Measurements from ENCODE around the gene MRPL14.

MRPL14 gene

GRCh38 chr6:44158770-44159228 lies 31.5 kb upstream of the MRPL14 start, which contains the start of gene CAPN11:
TSS of gene CAPN11 (plus strand) at chr6:44158820. CDS start at chr6:44158849, 29 bp downstream.
- no peak for DNase-seq (ENCODE audit: low spot score)
- CTCF ChIA-PET, result no interaction called here
- TF ChIP-seq CTCF (conservative IDR thresholded peaks at IDR 0.05; ENCODE audit: low read depth), result no peak
- no peak within 1 kb of the TSS for H3K27ac ChIP-seq
- POLR2A ChIA-PET (ENCODE audit: low non-redundant PET), result no interaction called here

- DNase-seq (ENCODE audit: low spot score), result no peak
- peak overlapping the region; percentile 34; the same call in 1 of the 2 replicates for H3K27ac ChIP-seq
- TF ChIP-seq CTCF (conservative IDR thresholded peaks at IDR 0.05; ENCODE audit: low read depth), result no peak
- CTCF ChIA-PET, result no interaction called here
- POLR2A ChIA-PET (ENCODE audit: low non-redundant PET), result no interaction called here
These were observed 29.9 kb upstream of the MRPL14 start for GRCh38 chr6:44157152-44157521.

GRCh38 chr6:44156494-44157151 lies 29.4 kb upstream of the MRPL14 start:
- CTCF ChIA-PET, result interaction anchor here (0.6 kb wide), 1 partner anchor 384 kb away, joined by 4 read pairs; no protein-coding TSS in a partner anchor
- TF ChIP-seq CTCF (conservative IDR thresholded peaks at IDR 0.05; ENCODE audit: low read depth), result no peak
- H3K27ac ChIP-seq, result peak overlapping the region; percentile 34; the same call in 1 of the 2 replicates
- DNase-seq (ENCODE audit: low spot score), result no peak
- POLR2A ChIA-PET (ENCODE audit: low non-redundant PET), result no interaction called here

- TF ChIP-seq CTCF (conservative IDR thresholded peaks at IDR 0.05; ENCODE audit: low read depth), result no peak
- H3K27ac ChIP-seq, result peak overlapping the region; percentile 15; the same call in 1 of the 2 replicates
- POLR2A ChIA-PET (ENCODE audit: low non-redundant PET), result no interaction called here
- CTCF ChIA-PET, result interaction anchor here (0.7 to 0.9 kb wide), 4 partner anchors 19 to 1574 kb away, joined by 3 read pairs; no protein-coding TSS in a partner anchor
- DNase-seq (ENCODE audit: low spot score), result no peak
These were observed 26.8 kb upstream of the MRPL14 start for GRCh38 chr6:44154067-44154466.

GRCh38 chr6:44152533-44152932 lies 25.3 kb upstream of the MRPL14 start:
- H3K27ac ChIP-seq, result peak overlapping the region; percentile 21; the same call in 1 of the 2 replicates
- DNase-seq (ENCODE audit: low spot score), result no peak
- no peak for TF ChIP-seq CTCF (conservative IDR thresholded peaks at IDR 0.05; ENCODE audit: low read depth)
- POLR2A ChIA-PET (ENCODE audit: low non-redundant PET), result no interaction called here
- CTCF ChIA-PET, result interaction anchor here (1.2 kb wide), 1 partner anchor 58 kb away, joined by 3 read pairs; no protein-coding TSS in a partner anchor

GRCh38 chr6:44152109-44152461 lies 24.8 kb upstream of the MRPL14 start:
- DNase-seq (ENCODE audit: low spot score), result no peak
- no peak overlapping the region for H3K27ac ChIP-seq
- ChIA-PET CTCF (interaction anchor here (1.2 kb wide), 3 partner anchors 10 to 58 kb away, joined by 3 to 13 read pairs (median 4); no protein-coding TSS in a partner anchor), POLR2A (ENCODE audit: low non-redundant PET) (no interaction called here)
- peak; percentile 47 for TF ChIP-seq CTCF (conservative IDR thresholded peaks at IDR 0.05; ENCODE audit: low read depth)

All from RWPE1 (cell line).